Fibroblast of the conjunctiva (primary cell): ENCODE measurements around the gene CCP110.
A peak's percentile ranks its signal among the peaks of the same experiment; 100 is the strongest.
"Not testable (repeated sequence)": the region's sequence is repeated elsewhere in the genome, so short reads cannot be mapped to it uniquely, and the experiment has no call there.

Experiments used
- DNase-seq: peaks from one replicate; pipeline ENCODE4 v3.0.0-alpha.2; 2010; ENCODE audit warnings: low read depth

Gene CCP110

GRCh38 chr16:19513377-19514053 lies 10.2 kb upstream of the CCP110 start:
- no peak for DNase-seq

DNA sequence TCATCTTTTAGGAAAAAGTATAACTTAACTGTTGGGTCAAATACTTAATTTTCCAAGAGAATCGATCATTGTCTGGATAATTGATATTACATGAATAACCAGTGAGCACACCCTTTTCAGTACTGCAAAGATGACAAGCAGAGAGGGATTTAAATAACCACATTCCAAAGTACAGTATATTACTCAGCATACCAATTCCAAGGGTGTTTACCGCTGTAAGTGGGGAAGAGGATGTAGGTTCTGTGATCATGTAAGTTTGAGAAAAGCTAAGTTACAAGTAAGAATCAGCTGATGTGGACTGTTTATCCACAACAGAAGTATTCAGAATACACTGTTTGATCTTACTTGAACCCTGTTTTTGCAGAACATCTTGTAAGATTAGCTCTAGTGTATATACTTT lies 8.0 kb upstream of the CCP110 start:
- no peak for DNase-seq

GRCh38 chr16:19517424-19518089 lies 6.2 kb upstream of the CCP110 start:
- DNase-seq: no peak

- no peak for DNase-seq
Observed at GRCh38 chr16:19518388-19518787, 5.4 kb upstream of the CCP110 start.

- no peak for DNase-seq
Observed at GRCh38 chr16:19520861-19521331, 2.8 kb upstream of the CCP110 start.

DNA sequence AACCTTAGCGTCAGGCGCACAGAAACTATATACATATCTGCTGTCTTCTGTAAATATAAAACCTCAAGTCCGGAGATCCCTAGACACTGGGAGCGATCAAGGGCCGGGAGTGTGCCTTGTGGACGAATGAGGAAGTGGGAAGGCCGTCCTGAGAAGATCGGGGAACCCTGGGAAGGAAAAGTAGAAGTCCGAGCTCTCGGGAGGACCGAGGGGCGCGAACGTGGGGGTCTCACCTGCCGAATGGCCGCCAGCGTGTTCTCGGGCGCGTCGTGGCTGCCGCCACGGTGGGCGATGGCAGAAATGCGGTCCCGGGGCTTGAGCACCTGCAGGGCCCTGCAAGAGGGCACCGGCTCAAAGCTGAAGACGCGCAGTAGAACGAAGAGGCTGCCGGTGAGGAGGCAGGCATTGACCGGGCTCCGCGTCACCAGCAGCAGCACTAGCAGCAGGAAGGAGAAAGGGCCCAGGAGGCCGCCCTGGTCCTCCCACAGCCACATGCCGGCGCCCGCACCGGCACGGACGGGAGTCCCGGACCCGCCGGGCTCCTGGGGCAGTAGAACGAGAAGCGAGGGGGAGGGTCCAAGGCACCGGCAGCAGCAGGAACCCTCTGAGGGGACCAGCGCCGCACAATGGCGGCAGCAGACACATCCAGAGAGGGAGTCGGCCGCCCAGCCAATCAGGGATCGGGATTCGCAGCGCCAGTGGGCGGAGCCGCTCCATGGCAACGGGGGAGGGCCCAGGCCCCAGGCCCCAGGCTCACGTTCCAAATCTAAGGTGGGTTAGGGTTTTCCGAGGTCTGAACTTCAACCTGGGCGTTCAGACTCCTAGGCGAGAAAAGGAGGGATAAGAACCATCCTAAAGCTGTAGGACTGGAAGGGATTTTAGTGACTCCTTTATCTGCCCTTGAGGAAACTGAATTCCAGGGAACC lies 2.0 kb upstream of the CCP110 start, which contains the start of gene GDE1:
GDE1 (minus strand) TSS at position 628 of the 926 bp plus-strand sequence; CDS start at position 494, 134 bp downstream.
- peak; percentile 76 for DNase-seq

- DNase-seq: no peak
Observed at GRCh38 chr16:19522397-19522732, 1.4 kb upstream of the CCP110 start.

DNA sequence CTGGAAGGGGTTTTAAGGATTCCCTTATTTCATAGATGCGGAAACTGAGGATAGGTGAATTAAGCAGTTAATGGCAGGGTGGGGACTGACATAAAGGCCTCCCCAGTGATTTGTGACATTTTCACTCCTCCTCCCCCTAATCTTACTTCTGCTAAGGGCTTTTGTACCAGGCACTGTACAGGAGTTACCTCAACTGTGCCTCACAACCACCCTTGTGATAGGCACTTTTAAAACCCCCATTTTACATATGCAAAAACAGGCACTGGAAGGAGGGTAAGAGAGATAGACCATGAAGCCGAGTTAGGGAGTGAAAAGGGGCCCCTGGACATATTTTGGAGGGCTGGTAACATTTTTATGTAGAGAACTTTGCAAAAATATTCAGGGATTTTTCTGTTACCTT lies 982 bp upstream of the CCP110 start:
- no peak for DNase-seq

DNA sequence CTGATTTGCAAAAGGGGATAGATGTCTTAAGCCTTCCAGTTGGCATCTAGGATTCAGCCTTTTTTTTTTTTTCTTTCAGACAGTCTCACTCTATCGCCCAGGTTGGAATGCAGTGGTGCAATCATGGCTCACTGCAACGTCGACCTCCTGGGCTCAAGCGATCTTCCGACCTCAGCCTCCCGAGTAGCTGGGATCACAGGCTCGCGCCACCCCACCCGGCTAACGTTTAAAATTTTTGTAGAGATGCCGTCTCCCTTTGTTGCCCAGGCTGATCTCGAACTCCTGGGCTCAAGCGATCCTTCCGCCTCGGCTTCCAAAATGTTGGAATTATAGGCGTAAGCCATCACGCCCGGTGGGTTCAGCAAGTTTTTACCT lies 571 bp upstream of the CCP110 start:
- DNase-seq: no peak

- no peak for DNase-seq
Observed at GRCh38 chr16:19524356-19524615, 544 bp downstream of the CCP110 start.

DNA sequence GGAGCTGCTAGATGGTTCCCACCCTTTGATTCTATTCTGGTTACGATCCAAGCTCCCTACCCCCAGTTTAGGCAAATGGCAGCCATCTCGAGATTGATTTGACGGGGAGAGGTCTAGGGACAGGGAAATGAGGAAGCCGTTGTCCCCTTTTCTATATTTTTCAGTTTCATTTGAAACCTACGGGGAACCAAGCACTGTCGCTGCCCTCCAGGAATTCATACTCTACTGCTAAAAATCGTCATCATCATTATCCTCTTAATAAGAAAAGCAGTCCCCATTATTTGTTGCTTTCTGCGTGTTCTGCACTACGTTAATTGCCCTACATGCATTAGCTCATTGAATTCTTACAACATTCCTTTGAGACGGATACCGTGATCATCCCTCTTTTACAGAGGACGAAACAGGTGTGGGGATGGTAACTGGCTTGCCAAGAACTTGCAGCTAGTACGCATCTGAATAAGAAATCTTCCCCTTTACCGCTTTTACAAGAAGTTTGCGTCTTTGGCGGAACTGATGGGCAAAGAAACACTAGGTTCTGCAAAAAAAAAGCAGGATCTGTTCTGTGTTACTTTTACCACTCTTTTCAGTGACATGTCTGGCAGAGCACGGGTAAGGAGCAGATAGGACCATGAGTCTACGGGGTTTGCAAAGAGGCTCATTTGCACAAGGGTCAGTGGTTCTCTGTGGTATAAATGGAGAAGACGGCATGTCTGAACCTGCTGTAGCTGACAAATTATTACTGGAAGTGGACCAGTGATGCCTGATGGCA lies 1.1 kb downstream of the CCP110 start:
- no peak for DNase-seq

DNA sequence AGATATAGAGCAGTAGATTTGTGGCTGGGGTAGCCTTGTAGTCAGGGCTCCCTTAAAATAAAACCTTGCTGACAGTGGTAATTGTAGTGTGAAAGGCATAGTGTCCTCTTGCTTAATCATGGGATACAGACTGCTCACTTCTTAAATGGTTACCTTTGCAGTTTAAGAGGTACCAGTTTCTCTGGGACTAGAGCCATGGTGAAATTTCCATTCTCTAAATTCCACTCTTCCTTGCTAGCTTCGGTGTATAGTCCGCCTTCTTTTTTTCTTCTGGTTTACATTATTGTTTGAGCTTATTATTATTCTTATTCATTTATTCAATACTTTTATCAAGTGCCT lies 1.6 kb downstream of the CCP110 start:
- DNase-seq: no peak

- no peak for DNase-seq
Observed at GRCh38 chr16:19527161-19527560, 3.4 kb downstream of the CCP110 start.

GRCh38 chr16:19528666-19529065 lies 4.9 kb downstream of the CCP110 start:
- DNase-seq: no peak

DNA sequence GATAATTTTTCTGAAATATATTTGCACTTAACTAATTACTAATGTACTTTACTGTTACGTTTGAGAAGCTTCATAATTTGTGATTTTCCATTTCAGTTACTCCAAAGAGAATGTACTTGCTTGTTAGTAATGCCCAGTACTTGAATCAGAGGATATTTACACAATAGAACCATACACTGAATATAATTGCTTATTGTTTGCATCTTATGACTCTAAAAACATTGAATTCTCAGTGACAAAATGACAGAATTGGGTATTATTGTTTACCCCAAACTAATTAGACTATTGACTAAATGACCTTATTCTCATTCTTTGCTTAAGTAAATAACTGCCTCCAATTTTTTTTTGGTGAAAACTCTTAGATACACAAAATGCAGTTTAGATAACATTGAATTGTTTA lies 8.9 kb downstream of the CCP110 start:
- DNase-seq: no peak

GRCh38 chr16:19540241-19540970 lies 16.7 kb downstream of the CCP110 start:
- DNase-seq: no peak

- no peak for DNase-seq
Observed at GRCh38 chr16:19542138-19542821, 18.5 kb downstream of the CCP110 start.

DNA sequence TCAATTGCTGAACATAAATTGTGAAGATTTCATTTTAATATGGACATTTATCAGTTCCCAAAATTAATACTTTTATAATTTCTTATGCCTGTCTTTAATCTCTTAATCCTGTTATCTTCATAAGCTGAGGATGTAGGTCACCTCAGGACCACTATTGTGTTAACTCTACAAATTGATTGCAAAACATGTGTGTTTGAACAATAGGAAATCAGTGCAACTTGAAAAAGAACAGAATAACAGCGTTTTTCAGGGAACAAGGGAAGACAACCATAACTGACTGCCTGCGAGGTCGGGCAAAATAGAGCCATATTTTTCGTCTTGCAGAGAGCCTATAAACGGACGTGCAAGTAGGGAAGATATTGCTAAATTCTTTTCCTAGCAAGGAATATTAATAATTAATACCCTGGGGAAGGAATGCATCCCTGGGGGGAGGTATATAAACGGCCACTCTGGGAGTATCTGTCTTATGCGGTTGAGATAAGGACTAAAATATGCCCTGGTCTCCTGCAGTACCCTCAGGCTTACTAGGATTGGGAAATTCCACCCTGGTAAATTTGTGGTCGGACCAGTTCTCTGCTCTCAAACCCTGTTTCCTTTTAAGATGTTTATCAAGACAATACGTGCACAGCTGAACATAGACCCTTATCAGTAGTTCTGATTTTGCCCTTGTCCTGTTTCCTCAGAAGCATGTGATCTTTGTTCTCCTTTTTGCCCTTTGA lies 19.7 kb downstream of the CCP110 start:
- not testable (repeated sequence) for DNase-seq

GRCh38 chr16:19548144-19548543 lies 24.4 kb downstream of the CCP110 start:
- no peak for DNase-seq

GRCh38 chr16:19549673-19550072 lies 25.9 kb downstream of the CCP110 start:
- DNase-seq: no peak
